GM11168 (cell line): Measurements from ENCODE around the gene DBNDD2.

ENCODE experiments used
- in situ Hi-C: fragments of 300-500 bp; cut with MboI; formaldehyde crosslinking; loops from one replicate; pipeline ENCODE4 v1.12.0; 2022; ENCODE audit warnings: low sequenced_read_pairs; ENCODE audit not compliant: unreplicated experiment

Gene DBNDD2

GRCh38 chr20:45407783-45408645 is at the start of gene DBNDD2:
DBNDD2 (plus strand) TSS chr20:45408289; CDS start chr20:45408468, 179 bp downstream.
- in situ Hi-C loops: no loop called here

GRCh38 chr20:45359069-45359405 is 49.1 kb upstream of the DBNDD2 start:
- in situ Hi-C loops: loop anchor here (25.0 kb wide), 1 partner anchor 403 kb away; no protein-coding TSS in a partner anchor

GRCh38 chr20:45359406-45360148 is 48.5 kb upstream of the DBNDD2 start:
- in situ Hi-C loops: loop anchor here (25.0 kb wide), 1 partner anchor 403 kb away; no protein-coding TSS in a partner anchor

GRCh38 chr20:45361793-45362192 is 46.3 kb upstream of the DBNDD2 start:
- in situ Hi-C loops: loop anchor here (25.0 kb wide), 1 partner anchor 401 kb away; no protein-coding TSS in a partner anchor

GRCh38 chr20:45362804-45363610 is 45.1 kb upstream of the DBNDD2 start, which contains the start of gene SYS1:
SYS1 (plus strand) TSS chr20:45363156; CDS start chr20:45363532, 376 bp downstream.
- in situ Hi-C loops: loop anchor here (25.0 kb wide), 1 partner anchor 399 kb away; no protein-coding TSS in a partner anchor

- in situ Hi-C loops: loop anchor here (25.0 kb wide), 1 partner anchor 398 kb away; no protein-coding TSS in a partner anchor
Observed at GRCh38 chr20:45363611-45364492, 44.2 kb upstream of the DBNDD2 start.

- in situ Hi-C loops: loop anchor here (25.0 kb wide), 1 partner anchor 397 kb away; no protein-coding TSS in a partner anchor
Observed at GRCh38 chr20:45365444-45365970, 42.6 kb upstream of the DBNDD2 start.

GRCh38 chr20:45366192-45366591 is 41.9 kb upstream of the DBNDD2 start:
- in situ Hi-C loops: loop anchor here (25.0 kb wide), 1 partner anchor 396 kb away; no protein-coding TSS in a partner anchor

GRCh38 chr20:45366631-45367030 is 41.5 kb upstream of the DBNDD2 start:
- in situ Hi-C loops: loop anchor here (25.0 kb wide), 1 partner anchor 396 kb away; no protein-coding TSS in a partner anchor

GRCh38 chr20:45367126-45367525 is 41.0 kb upstream of the DBNDD2 start:
- in situ Hi-C loops: loop anchor here (25.0 kb wide), 1 partner anchor 395 kb away; no protein-coding TSS in a partner anchor

GRCh38 chr20:45368221-45368980 is 39.7 kb upstream of the DBNDD2 start:
- in situ Hi-C loops: loop anchor here (25.0 kb wide), 1 partner anchor 394 kb away; no protein-coding TSS in a partner anchor

GRCh38 chr20:45370571-45371160 is 37.4 kb upstream of the DBNDD2 start:
- in situ Hi-C loops: loop anchor here (5.0 to 25.0 kb wide), 2 partner anchors 62 to 392 kb away; no protein-coding TSS in a partner anchor

- in situ Hi-C loops: loop anchor here (5.0 to 25.0 kb wide), 2 partner anchors 60 to 390 kb away; no protein-coding TSS in a partner anchor
Observed at GRCh38 chr20:45372241-45372640, 35.8 kb upstream of the DBNDD2 start.

GRCh38 chr20:45372646-45373352 is 35.3 kb upstream of the DBNDD2 start:
- in situ Hi-C loops: loop anchor here (5.0 to 25.0 kb wide), 2 partner anchors 60 to 390 kb away; no protein-coding TSS in a partner anchor

GRCh38 chr20:45373353-45374100 is 34.6 kb upstream of the DBNDD2 start:
- in situ Hi-C loops: loop anchor here (5.0 to 25.0 kb wide), 2 partner anchors 59 to 389 kb away; no protein-coding TSS in a partner anchor

- in situ Hi-C loops: loop anchor here (5.0 to 25.0 kb wide), 2 partner anchors 58 to 388 kb away; no protein-coding TSS in a partner anchor
Observed at GRCh38 chr20:45374101-45374467, 34.0 kb upstream of the DBNDD2 start.
